Measurements from ENCODE around the gene TMX1.
A peak's percentile ranks its signal among the peaks of the same experiment; 100 is the strongest.

Gene TMX1

GRCh38 chr14:51293149-51293911 lies 53.3 kb downstream of the TMX1 start:
- peak; percentile 28 for DNase-seq (ENCODE audit: low read depth)

- no peak for DNase-seq (ENCODE audit: low read depth)
Observed at GRCh38 chr14:51293912-51294389, 53.9 kb downstream of the TMX1 start.

GRCh38 chr14:51294951-51295525 lies 55.0 kb downstream of the TMX1 start:
- DNase-seq (ENCODE audit: low read depth), result no peak

GRCh38 chr14:51295646-51296263 lies 55.7 kb downstream of the TMX1 start:
- peak; percentile 37 for DNase-seq (ENCODE audit: low read depth)

- no peak for DNase-seq (ENCODE audit: low read depth)
Observed at GRCh38 chr14:51297066-51297465, 57.0 kb downstream of the TMX1 start.

- DNase-seq (ENCODE audit: low read depth), result peak; percentile 65
Observed at GRCh38 chr14:51298895-51299294, 58.8 kb downstream of the TMX1 start.

GRCh38 chr14:51302295-51303030 lies 62.4 kb downstream of the TMX1 start:
- peak; percentile 23 for DNase-seq (ENCODE audit: low read depth)

- DNase-seq (ENCODE audit: low read depth), result peak; percentile 83
Observed at GRCh38 chr14:51304438-51304837, 64.4 kb downstream of the TMX1 start.

- DNase-seq (ENCODE audit: low read depth), result peak; percentile 97
Observed at GRCh38 chr14:51304941-51305340, 64.9 kb downstream of the TMX1 start.

GRCh38 chr14:51305751-51306150 lies 65.7 kb downstream of the TMX1 start:
- no peak for DNase-seq (ENCODE audit: low read depth)
